NCI-H2196 (cell line): Measurements from ENCODE around the gene CYP17A1.

Experiments used
- DNase-seq: peaks from one replicate; lab custom pipeline; 2025; ENCODE audit not compliant: unreplicated experiment; lab: John Stamatoyannopoulos, UW

The CYP17A1 gene

DNA sequence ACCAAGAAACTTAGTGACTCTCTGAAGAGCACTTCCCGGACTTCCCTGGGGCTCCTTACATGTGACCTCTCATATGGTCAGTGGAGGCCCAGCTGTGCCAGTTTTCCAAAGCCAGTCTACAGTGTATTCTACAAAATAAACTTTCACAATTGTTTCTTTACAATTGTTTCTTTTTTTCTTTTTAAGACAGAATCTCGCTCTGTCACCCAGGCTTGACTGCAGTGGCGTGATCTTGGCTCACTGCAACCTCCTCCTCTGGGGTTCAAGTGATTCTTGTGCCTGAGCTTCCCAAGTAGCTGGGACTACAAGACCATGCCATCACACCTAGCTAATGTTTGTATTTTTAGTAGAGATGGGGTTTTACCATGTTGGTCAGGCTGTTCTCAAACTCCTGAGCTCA, 25.9 kb downstream of the CYP17A1 start:
- DNase-seq = no peak

DNA sequence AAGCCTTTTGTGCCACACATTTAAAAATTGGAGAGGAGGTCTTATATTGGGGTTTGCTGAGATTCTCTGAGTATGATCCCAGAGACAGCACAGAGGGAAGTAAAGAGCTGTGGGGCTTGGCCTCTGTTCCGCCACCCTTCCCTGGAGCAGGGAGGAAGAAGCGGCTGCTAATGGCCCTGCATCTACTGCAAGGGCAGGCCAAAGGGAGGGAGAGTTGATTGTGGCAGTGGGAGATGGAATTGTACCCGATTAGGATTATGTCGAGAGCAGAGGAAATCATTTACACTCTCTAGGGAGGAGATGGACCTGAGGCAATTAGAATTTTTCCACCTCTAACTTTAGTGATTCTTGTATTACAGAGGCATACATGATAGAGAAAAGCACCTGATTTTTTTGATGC, 28.8 kb downstream of the CYP17A1 start:
- DNase-seq = no peak

GRCh38 chr10:102804382-102805055, 32.7 kb downstream of the CYP17A1 start:
- no peak for DNase-seq

DNA sequence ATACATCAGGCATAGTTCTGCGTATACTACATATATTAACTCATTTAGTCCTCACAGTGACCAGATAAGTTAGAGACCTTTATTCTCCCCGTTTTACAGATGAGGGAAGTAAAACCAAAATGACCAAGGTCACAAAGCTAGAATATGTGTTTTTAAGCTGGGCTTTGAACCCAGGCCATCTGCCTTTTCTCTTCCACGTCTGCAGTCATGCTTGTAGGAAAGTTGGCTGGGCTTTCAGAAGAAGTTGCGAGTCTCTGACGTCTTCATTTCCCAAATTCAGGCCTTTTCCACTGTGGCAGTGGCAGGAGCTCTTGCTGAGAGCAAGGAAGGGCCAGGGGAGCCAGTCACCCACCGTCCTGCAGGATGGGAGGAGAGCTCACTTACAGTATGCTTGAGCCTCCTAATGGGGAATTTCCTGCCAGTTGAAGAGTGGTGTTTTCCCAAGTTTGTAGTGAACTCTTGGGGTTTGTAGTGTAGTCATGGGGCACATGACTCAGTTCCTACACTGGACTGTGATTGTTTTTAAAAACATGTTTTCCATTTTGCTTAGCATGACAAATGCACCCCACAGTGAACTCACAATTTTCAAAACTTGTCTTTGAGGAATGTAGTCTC, 34.2 kb downstream of the CYP17A1 start:
- no peak for DNase-seq

- DNase-seq = no peak
Measured at GRCh38 chr10:102801978-102802377, 35.2 kb downstream of the CYP17A1 start.

DNA sequence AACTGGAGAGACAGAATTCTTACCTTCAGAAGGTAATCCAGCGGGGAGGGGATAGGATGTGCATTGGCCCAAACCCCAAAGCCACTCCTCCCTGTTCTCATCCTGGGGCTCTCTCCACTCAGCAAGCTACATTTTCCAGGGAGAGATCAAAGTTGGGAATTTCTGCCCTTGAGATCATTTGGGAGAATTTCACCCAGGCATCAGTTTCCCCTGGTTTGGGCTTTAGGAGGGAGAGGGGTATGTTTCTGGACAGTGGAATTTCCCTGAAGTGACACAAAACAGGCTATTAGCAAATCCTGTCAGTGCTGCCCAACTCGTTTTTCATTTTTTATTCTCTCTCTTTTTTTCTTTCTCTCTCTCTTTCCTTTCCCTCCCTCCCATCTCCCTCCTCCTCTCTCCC, 35.7 kb downstream of the CYP17A1 start:
- no peak for DNase-seq

- no peak for DNase-seq
Measured at GRCh38 chr10:102800611-102801335, 36.4 kb downstream of the CYP17A1 start.

DNA sequence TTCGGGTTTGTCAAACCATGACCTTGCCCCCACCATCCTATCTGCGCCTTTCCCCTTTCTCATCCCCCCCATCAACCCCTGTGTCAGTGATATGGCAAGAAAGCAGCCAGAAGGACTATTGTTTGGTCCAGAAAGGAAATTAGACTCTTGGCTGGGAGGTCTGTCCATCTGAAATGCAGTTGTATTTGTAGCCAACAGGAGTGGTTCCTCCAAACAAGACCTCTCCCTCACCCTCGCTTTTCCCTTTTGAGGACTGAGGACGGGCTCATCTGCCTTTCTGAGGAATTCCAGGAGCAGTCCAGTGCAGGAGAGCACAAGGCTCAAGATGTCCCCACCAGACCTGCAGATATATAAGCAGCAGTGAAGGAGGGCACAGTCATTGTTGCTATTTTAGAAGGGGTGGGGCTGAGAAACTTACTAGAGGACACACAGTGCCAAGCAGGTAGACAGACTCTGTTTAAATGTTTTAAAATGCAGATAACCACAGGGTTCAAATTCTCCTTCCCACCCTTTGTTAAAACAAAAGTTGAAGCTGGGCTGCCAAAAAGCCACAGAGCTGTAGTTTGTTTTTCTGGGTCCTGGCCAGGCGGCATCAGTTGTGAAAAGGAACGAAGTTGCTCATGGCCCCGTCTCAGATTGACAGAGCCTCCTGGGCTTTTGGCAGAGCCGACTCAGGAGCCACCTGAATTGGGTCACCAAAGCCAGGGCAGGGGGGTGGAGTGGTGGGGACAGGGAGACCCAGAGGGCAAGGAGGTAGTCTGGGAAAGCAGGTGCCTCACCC, 37.3 kb downstream of the CYP17A1 start:
- no peak for DNase-seq

DNA sequence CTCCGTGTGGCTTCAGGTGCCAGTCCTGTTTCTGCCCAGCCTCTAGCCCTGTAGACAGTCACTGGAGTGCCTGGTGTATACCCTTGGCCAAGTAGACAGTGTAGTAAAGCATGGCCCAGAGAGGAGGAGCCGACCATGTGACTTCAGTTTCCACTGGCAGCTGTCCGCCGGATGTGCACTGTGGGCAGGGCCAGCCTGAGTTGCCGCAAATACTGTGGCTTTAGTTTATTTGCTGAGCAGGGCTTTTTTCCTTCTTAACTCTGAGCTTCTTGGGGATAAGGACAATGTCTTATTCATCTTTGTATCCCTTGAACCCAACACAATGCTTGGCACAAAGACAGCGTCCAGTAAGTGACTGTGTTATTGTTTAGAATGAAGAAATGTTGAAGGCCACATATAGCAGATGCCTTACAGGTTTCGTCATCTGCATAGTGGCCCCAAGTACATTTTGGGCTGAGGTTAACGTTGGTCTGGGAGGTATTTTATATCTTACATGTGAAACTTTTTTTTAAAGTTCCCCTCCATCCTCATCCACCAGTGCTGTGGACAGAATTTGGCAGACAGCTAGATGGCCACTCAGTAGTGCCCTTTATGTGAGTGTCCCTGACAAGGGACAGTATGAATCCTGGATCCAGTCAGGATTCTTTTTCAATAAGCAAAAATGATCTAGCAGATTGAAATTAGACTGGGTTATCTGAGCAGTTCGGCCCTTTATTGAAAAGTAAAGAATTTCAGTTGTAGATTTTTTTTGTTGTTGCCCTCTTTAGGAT, 40.6 kb downstream of the CYP17A1 start:
- no peak for DNase-seq

GRCh38 chr10:102795453-102796406, 41.5 kb downstream of the CYP17A1 start:
- no peak for DNase-seq

DNA sequence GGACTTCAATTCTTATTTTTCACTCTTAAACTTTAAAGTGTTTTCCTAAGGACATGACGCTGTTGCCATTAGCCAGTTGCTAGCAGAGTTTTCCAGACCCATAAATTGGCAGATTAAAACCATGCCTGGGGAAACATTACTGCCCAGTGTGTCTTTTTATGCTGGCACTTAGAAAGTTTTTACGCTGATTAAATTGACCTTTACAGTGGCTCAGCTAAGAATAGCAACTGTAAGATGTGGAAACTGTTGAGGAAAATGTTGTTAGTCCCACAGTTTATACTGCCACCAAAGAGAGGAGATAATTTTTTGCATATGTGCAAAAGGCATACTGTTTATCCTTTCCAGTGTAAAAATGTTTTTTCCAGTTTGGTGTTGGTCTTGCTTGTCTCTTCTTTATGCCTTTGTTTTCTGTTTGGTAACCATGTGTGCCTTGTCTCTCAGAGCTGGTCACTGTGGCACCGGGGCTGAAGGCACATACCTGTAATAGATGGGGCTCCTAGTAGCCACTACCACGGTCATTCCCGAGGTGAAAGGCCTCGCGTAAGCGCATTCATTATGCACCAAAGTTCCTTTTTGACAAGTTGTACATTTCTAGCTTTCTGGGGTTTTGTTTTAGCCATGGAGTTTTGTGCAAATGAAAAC, 45.3 kb downstream of the CYP17A1 start:
- DNase-seq = no peak

DNA sequence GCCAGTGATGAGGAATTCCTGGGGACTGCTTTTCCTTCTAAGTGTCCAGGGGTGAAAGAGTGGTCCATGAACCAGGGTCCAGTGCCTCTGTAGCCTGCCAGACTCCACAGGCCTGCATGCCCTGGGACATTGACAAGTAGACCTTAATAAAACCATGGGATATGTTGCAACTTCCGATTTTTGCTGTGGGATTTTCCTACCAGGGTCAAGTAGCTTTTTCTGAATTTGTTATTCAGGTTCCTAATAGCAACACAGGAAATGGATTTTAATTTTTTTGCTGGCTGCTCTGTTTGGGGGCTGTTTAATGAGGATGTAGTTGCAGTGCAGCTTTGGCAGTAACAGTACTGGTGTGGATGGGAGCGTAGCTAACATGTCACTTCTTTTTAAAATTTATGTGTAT, 51.4 kb downstream of the CYP17A1 start:
- DNase-seq = no peak

DNA sequence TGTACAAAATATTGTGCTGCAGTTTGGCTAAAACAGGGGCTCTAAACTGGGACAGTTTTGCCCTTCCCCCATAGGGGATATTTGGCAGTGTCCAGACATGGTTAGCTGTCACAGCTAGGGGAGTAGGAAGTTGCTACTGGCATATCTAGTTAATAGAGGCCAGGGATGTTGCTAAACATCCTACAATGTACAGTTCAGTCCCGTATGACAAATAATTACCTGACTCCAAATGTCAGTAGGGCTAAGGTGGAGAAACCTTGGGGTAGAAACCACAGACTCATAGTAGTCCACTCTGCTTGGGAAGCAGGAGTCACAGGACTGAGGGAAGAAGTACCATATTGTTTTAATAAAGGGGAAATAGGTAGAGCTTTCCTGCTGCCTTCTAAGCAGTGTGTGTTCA, 53.6 kb downstream of the CYP17A1 start:
- no peak for DNase-seq

DNA sequence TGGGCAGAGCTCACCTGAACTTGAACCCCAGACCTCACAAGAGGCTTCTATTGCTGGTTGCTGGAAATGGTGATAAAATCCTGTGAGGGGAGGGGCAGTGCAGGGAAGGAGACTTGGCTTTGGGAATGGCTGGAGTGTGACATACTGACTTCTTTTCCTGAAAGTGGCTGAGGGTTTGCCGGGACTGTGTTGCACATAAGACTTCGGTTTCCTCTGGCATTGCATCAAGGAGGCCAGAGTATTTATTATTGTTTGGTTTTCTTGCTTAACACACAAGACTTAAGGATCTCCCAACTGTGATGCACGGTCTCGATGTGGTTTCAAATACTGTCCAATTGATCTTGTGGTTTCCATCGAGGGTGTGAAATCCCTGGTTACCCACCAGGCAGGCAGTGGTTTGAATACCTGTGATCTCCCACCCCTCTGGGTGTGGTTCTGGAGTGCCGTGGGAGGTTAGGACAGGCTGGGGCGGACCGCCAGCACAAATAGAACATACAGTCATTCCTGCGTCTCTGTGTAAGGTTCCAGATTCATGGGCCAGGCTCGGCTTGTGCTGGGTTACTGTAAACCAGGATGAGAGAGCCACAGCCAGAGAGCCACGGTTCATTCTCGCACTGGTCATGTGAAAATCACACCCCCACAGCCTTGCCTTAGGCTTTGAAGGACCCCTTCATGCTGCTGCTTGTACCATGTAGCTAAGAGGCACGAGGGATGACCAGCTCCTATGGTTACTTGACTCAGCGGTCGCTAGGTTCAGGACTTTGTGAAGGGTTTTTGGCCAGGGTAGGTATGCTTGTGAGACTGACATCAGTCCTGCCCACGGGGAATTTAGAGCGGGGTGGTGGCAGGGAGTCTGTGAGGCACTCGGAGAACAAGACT, 54.3 kb downstream of the CYP17A1 start:
- DNase-seq = no peak

- DNase-seq = no peak
Measured at GRCh38 chr10:102781921-102782557, 55.2 kb downstream of the CYP17A1 start.

GRCh38 chr10:102781090-102781920, 55.9 kb downstream of the CYP17A1 start:
- DNase-seq = no peak
